Gastrocnemius medialis (tissue), 4 donors: ENCODE measurements around the gene DGKG. TPM values are rescaled to one million over a fixed set of nuclear protein-coding genes. Genes with fewer than 3 reads are reported as not detected.

Source experiments
- ATAC-seq, 2 donors: fragments of 150-250 bp; one replicate each; pipeline ENCODE4 v1.9.1; 2016
- DNase-seq, 2 donors: peaks; one replicate each; pipeline ENCODE4 v3.0.0-alpha.2; 2019
- H3K27ac ChIP-seq, 4 donors: fragments of 200-600 bp; sonication (generic); 1 replicate in 1 of 4; 2 replicates in 3 of 4; pipeline ENCODE4 v1.5.1; 2016 to 2018; ENCODE audit warnings: mild to moderate bottlenecking in 2 of 4, moderate library complexity in 1 of 4
- H3K27me3 ChIP-seq, 3 donors: fragments of 200-600 bp; sonication (generic) in 2 of 3; 1 replicate in 1 of 3; 2 replicates in 2 of 3; pipeline versions ENCODE4 v1.5.1 to v1.6.0; 2016 to 2019; ENCODE audit warnings: mild to moderate bottlenecking in 1 of 3, moderate library complexity in 1 of 3
- H3K36me3 ChIP-seq, 2 donors: fragments of 200-600 bp; sonication (generic) in 1 of 2; one replicate each; pipeline ENCODE4 v1.5.1; 2017 to 2018
- H3K4me1 ChIP-seq, 2 donors: fragments of 200-600 bp; sonication (generic) in 1 of 2; one replicate each; pipeline ENCODE4 v1.5.1; 2016 to 2017; ENCODE audit warnings: mild to moderate bottlenecking in 2 of 2
- H3K4me3 ChIP-seq, 4 donors: fragments of 200-600 bp; sonication (generic) in 3 of 4; 1 replicate in 1 of 4; 2 replicates in 3 of 4; pipeline ENCODE4 v1.5.1; 2016 to 2019; ENCODE audit warnings: mild to moderate bottlenecking in 2 of 4
- H3K9me3 ChIP-seq, 3 donors: fragments of 200-600 bp; sonication (generic) in 2 of 3; 1 replicate in 1 of 3; 2 replicates in 2 of 3; pipeline ENCODE4 v1.5.1; 2016 to 2019
- CTCF ChIP-seq, 5 experiments: fragments of 450-650 bp in 3 of 5; fragments of 200-600 bp in 2 of 5; sonication (generic) in 2 of 5; IDR thresholded peaks in 4 of 5; conservative IDR thresholded peaks in 1 of 5; 1 replicate in 4 of 5; 2 replicates in 1 of 5; pipeline ENCODE4 v1.5.1; 2016 to 2019; ENCODE audit warnings: antibody characterized with exemption in 5 of 5, mild to moderate bottlenecking in 3 of 5, moderate library complexity in 3 of 5
- POLR2A ChIP-seq, 2 donors: fragments of 450-650 bp; IDR thresholded peaks; one replicate each; pipeline ENCODE4 v1.6.1; 2017; ENCODE audit warnings: antibody characterized with exemption in 2 of 2, mild to moderate bottlenecking in 2 of 2, moderate library complexity in 2 of 2
- in situ Hi-C, 4 donors: fragments of 200-750 bp; cut with MboI; loops; one replicate each; pipeline versions ENCODE4 v1.15.0 to v1.8.0; 2017; ENCODE audit warnings: low sequenced_read_pairs in 4 of 4
- intact Hi-C: fragments of 100-400 bp; cut with DNase I; formaldehyde crosslinking; loops from one replicate; pipeline ENCODE4 v1.15.1; 2023; ENCODE audit warnings: low total_unique reads
- total RNA-seq, 4 donors: library from RNA; depleted of rRNA; stranded (reverse); fragments of >200 nt; gene quantifications; one replicate each; pipeline versions ENCODE4 v1.1.0 to v1.2.3, GENCODE V29; 2016

The DGKG gene
- total RNA-seq, 4 donors from 2014 or later = 5.0 to 11.2 (median 7.7) TPM

GRCh38 chr3:186150041-186150830 lies 211.8 kb downstream of the DGKG start:
- ATAC-seq = no peak
- Histone ChIP-seq H3K4me3 (no peak overlapping the region), H3K9me3 (no peaks in the 10 kb centered on the region), H3K27me3 (no peaks in the 10 kb centered on the region), H3K27ac (no peak overlapping the region), H3K4me1 (no peaks in the 10 kb centered on the region), H3K36me3 (no peaks in the 10 kb centered on the region)
- in situ Hi-C loops = no loop called here
- TF ChIP-seq CTCF (IDR thresholded peaks at IDR 0.05 in 4 of 5, conservative IDR thresholded peaks at IDR 0.05 in 1 of 5) (no peak), POLR2A (IDR thresholded peaks at IDR 0.05) (no peak)
- intact Hi-C loops = no loop called here
- no peak for DNase-seq

GRCh38 chr3:186149319-186149960 lies 212.6 kb downstream of the DGKG start:
- intact Hi-C loops = no loop called here
- no peaks in the 10 kb centered on the region for H3K27me3 ChIP-seq
- ATAC-seq (no peak), DNase-seq (no peak)
- no peaks in the 10 kb centered on the region for H3K9me3 ChIP-seq
- H3K36me3 ChIP-seq = no peaks in the 10 kb centered on the region
- no peak overlapping the region for H3K4me3 ChIP-seq
- in situ Hi-C loops = no loop called here
- no peaks in the 10 kb centered on the region for H3K4me1 ChIP-seq
- H3K27ac ChIP-seq = no peak overlapping the region
- TF ChIP-seq CTCF (IDR thresholded peaks at IDR 0.05 in 4 of 5, conservative IDR thresholded peaks at IDR 0.05 in 1 of 5) = no peak
- TF ChIP-seq POLR2A (IDR thresholded peaks at IDR 0.05) = no peak

- no peak overlapping the region for H3K4me3 ChIP-seq
- no peaks in the 10 kb centered on the region for H3K36me3 ChIP-seq
- intact Hi-C loops = no loop called here
- TF ChIP-seq CTCF (IDR thresholded peaks at IDR 0.05 in 4 of 5, conservative IDR thresholded peaks at IDR 0.05 in 1 of 5) (no peak), POLR2A (IDR thresholded peaks at IDR 0.05) (no peak)
- ATAC-seq (no peak), DNase-seq (no peak)
- H3K27ac ChIP-seq = no peak overlapping the region
- H3K9me3 ChIP-seq = no peaks in the 10 kb centered on the region
- H3K4me1 ChIP-seq = no peaks in the 10 kb centered on the region
- H3K27me3 ChIP-seq = no peaks in the 10 kb centered on the region
- in situ Hi-C loops = no loop called here
Measured at GRCh38 chr3:186144257-186144656, 217.8 kb downstream of the DGKG start.

- Histone ChIP-seq H3K4me3 (no peak overlapping the region), H3K4me1 (no peaks in the 10 kb centered on the region), H3K9me3 (no peaks in the 10 kb centered on the region), H3K27me3 (no peaks in the 10 kb centered on the region), H3K27ac (no peak overlapping the region), H3K36me3 (no peaks in the 10 kb centered on the region)
- TF ChIP-seq CTCF (IDR thresholded peaks at IDR 0.05 in 4 of 5, conservative IDR thresholded peaks at IDR 0.05 in 1 of 5) = no peak
- intact Hi-C loops = no loop called here
- in situ Hi-C loops = no loop called here
- ATAC-seq = no peak
- DNase-seq = no peak
Measured at GRCh38 chr3:186143250-186143649, 218.8 kb downstream of the DGKG start.
